NT2/D1 (cell line): ENCODE data around the gene USP17L5.
"Not testable (repeated sequence)": the region's sequence is repeated elsewhere in the genome, so short reads cannot be mapped to it uniquely, and the experiment has no call there.

Experiments
- YY1 ChIP-seq: IDR thresholded peaks from 2 replicates; pipeline ENCODE4 v1.6.1; 2011; ENCODE audit not compliant: insufficient read length, insufficient read depth
- ZNF274 ChIP-seq: IDR thresholded peaks from 2 replicates; pipeline ENCODE4 v1.6.1; 2011; ENCODE audit warnings: mild to moderate bottlenecking, low read depth, low read length

DNA sequence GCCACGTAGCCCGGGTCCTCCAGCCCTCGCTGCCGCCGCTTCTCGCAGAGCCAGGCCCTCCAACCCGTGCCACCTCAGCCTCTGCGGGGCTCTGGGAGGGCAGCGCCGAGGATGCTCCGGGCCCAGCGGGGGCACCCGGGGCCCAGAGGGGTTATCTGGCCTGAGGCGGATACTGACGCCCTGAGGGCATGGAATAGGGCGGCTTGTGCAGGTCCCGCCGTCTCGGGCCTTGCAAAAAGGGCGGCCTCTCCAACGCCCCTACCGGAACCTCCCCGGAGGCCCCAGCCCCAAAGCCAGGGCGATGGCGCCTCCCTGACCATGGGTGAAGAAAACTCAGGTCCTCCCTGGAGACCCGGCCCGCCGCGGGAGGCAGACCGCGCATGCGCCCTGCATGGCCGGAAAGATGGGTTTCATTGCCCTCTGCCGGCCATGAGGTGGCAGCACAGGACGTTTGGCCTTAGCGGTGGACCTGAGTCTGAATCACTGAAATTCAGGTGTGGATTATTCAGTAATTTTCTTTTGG lies 41.9 kb downstream of the USP17L5 start:
- not testable (repeated sequence) for TF ChIP-seq ZNF274, YY1
